GM18502 (cell line): ENCODE data around the gene CLK3.

Experiments
- ATAC-seq: cut with Tn5 transposase; IDR thresholded peaks from one replicate; pipeline ENCODE4 v1.9.1; 2021; ENCODE audit warnings: mild to moderate bottlenecking; ENCODE audit not compliant: unreplicated experiment, poor library complexity

CLK3 gene

DNA sequence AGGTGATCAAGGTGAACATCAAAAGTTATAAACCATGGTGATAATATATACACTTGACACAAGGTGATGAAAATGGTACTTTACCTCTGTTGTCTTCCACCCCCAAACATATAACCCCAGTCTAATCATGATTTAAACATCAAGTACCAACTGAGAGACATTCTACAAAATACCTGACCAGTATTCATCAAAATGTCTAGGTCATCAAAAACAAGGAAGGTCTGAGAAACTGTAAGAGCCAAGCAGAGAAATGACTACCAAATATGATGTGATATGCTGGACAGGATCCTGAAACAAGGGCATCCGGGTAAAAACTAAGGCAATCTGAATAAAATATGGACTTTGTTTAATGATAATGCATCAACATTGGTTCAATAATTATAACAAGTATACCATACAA is 52.3 kb downstream of the CLK3 start:
- no peak for ATAC-seq

DNA sequence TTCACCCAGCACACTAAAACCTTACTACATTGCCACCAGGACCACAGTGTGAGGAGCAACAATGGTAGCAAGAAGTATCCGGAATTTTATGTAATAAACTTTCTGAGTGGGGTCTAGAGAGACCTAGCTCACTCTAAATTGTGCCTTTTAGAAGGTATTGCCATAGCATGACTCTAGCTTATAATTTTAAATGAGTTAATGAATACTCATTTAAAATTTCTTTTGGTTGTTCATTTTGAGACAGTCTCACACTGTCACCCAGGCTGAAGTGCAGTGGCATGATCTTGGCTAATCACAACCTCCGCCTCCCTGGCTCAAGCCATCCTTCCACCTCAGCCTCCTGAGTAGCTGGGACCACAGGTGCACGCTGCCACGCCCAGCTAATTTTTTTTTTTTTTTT is 54.0 kb downstream of the CLK3 start:
- no peak for ATAC-seq

DNA sequence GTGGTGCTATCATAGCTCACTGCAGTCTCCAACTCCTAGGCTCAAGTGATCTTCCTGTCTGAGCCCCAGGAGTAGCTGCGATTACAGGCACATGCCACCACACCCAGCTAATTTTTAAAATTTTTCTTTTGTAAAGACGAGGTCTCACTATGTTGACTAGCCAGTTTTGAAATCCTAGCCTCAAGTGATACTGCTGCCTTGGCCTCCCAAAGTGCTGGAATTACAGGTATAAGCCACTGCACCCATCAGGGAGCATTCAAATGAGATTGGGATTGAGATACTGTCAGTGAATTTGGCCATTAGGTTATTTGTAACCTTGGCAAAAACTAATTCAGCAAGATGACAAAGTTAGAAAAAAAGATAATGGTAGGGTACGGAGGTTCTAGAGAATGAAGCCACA is 58.5 kb downstream of the CLK3 start:
- no peak for ATAC-seq

DNA sequence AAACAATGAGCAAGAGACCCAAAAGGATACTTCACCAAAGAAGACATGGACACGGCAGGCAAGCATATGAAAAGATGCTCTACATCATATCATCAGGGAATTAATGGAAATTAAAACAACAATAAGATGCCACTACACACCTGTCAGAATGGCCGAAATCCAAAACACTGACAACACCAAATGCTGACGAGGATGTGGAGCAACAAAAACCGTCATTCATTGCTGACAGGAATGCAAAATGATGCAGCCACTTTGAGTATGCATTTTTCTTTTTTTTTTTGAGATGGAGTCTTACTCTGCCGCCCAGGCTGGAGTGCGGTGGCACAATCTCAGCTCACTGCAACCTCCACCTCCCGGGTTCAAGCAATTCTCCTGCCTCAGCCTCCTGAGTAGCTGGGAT is 61.2 kb downstream of the CLK3 start:
- no peak for ATAC-seq
